Measurements from ENCODE around the gene FCAMR. TPM values are rescaled to one million over a fixed set of nuclear protein-coding genes. Genes with fewer than 3 reads are reported as not detected.

The FCAMR gene
- total and polyA plus RNA-seq, 2 experiments from 2014 or later = not detected

- Histone ChIP-seq H4K20me1 (replicated peaks; ENCODE audit: insufficient read depth) (no peaks in the 10 kb centered on the region), H3F3A (replicated peaks; ENCODE audit: low read depth) (no peaks in the 10 kb centered on the region), H3K4me3 (no peak overlapping the region), H3K9me2 (ENCODE audit: insufficient read depth) (no peaks in the 10 kb centered on the region), H3K36me3 (ENCODE audit: insufficient read depth) (no peaks in the 10 kb centered on the region), H3K4me2 (no peak overlapping the region), H3K4me1 (ENCODE audit: insufficient read depth) (no peaks in the 10 kb centered on the region), H2AFZ (no peak overlapping the region), H3K79me2 (replicated peaks; ENCODE audit: insufficient read depth) (no peaks in the 10 kb centered on the region), H3K27me3 (ENCODE audit: insufficient read depth) (no peaks in the 10 kb centered on the region), H3K27ac (ENCODE audit: low read depth) (no peak overlapping the region)
- Mint-ChIP-seq H3K27ac (no peak overlapping the region), H3K4me3 (no peak overlapping the region), H3K4me1 (no peaks in the 10 kb centered on the region), H3K36me3 (ENCODE audit: low read depth) (no peaks in the 10 kb centered on the region), H3K27me3 (ENCODE audit: insufficient read depth, low read depth, poor library complexity) (peaks cover 2% of the 10 kb centered on the region), H3K9me3 (no peaks in the 10 kb centered on the region)
- no peak for ATAC-seq
- TF ChIP-seq NANOG (IDR thresholded peaks at IDR 0.05; ENCODE audit: borderline replicate concordance) (no peak), CTCF (conservative IDR thresholded peaks at IDR 0.05; ENCODE audit: low read depth in 2 of 2) (no peak), ZNF331 (CRISPR knock-in tag; IDR thresholded peaks at IDR 0.05; ENCODE audit: low read depth) (no peak), JUNB (IDR thresholded peaks at IDR 0.05; ENCODE audit: unreplicated experiment) (no peak), ETS1 (IDR thresholded peaks at IDR 0.05) (no peak), CREB1 (CRISPR knock-in tag; IDR thresholded peaks at IDR 0.05; ENCODE audit: low read depth) (no peak), STAT1 (IDR thresholded peaks at IDR 0.05; ENCODE audit: unreplicated experiment) (no peak), ZNF114 (CRISPR knock-in tag; IDR thresholded peaks at IDR 0.05) (no peak), POLR2AphosphoS5 (IDR thresholded peaks at IDR 0.05; ENCODE audit: low read depth) (no peak), REST (IDR thresholded peaks at IDR 0.05; ENCODE audit: unreplicated experiment) (no peak), EZH2phosphoT487 (IDR thresholded peaks at IDR 0.05; ENCODE audit: unreplicated experiment) (no peak), EZH2 (IDR thresholded peaks at IDR 0.05; ENCODE audit: low read depth, unreplicated experiment) (no peak)
- TF ChIP-seq, protein P1, sequence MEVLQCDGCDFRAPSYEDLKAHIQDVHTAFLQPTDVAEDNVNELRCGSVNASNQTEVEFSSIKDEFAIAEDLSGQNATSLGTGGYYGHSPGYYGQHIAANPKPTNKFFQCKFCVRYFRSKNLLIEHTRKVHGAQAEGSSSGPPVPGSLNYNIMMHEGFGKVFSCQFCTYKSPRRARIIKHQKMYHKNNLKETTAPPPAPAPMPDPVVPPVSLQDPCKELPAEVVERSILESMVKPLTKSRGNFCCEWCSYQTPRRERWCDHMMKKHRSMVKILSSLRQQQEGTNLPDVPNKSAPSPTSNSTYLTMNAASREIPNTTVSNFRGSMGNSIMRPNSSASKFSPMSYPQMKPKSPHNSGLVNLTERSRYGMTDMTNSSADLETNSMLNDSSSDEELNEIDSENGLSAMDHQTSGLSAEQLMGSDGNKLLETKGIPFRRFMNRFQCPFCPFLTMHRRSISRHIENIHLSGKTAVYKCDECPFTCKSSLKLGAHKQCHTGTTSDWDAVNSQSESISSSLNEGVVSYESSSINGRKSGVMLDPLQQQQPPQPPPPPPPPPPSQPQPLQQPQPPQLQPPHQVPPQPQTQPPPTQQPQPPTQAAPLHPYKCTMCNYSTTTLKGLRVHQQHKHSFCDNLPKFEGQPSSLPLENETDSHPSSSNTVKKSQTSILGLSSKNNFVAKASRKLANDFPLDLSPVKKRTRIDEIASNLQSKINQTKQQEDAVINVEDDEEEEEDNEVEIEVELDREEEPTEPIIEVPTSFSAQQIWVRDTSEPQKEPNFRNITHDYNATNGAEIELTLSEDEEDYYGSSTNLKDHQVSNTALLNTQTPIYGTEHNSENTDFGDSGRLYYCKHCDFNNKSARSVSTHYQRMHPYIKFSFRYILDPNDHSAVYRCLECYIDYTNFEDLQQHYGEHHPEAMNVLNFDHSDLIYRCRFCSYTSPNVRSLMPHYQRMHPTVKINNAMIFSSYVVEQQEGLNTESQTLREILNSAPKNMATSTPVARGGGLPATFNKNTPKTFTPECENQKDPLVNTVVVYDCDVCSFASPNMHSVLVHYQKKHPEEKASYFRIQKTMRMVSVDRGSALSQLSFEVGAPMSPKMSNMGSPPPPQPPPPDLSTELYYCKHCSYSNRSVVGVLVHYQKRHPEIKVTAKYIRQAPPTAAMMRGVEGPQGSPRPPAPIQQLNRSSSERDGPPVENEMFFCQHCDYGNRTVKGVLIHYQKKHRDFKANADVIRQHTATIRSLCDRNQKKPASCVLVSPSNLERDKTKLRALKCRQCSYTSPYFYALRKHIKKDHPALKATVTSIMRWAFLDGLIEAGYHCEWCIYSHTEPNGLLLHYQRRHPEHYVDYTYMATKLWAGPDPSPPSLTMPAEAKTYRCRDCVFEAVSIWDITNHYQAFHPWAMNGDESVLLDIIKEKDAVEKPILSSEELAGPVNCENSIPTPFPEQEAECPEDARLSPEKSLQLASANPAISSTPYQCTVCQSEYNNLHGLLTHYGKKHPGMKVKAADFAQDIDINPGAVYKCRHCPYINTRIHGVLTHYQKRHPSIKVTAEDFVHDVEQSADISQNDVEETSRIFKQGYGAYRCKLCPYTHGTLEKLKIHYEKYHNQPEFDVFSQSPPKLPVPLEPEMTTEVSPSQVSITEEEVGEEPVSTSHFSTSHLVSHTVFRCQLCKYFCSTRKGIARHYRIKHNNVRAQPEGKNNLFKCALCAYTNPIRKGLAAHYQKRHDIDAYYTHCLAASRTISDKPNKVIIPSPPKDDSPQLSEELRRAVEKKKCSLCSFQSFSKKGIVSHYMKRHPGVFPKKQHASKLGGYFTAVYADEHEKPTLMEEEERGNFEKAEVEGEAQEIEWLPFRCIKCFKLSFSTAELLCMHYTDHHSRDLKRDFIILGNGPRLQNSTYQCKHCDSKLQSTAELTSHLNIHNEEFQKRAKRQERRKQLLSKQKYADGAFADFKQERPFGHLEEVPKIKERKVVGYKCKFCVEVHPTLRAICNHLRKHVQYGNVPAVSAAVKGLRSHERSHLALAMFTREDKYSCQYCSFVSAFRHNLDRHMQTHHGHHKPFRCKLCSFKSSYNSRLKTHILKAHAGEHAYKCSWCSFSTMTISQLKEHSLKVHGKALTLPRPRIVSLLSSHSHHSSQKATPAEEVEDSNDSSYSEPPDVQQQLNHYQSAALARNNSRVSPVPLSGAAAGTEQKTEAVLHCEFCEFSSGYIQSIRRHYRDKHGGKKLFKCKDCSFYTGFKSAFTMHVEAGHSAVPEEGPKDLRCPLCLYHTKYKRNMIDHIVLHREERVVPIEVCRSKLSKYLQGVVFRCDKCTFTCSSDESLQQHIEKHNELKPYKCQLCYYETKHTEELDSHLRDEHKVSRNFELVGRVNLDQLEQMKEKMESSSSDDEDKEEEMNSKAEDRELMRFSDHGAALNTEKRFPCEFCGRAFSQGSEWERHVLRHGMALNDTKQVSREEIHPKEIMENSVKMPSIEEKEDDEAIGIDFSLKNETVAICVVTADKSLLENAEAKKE (CRISPR knock-in tag; IDR thresholded peaks at IDR 0.05) = no peak
- no peak for DNase-seq (ENCODE audit: low spot score)
Measured at GRCh38 chr1:206930210-206930798, 40.0 kb downstream of the FCAMR start.

All from GM23338 (cell line).